ENCODE measurements around the gene TCF4. TPM values are rescaled to one million over a fixed set of nuclear protein-coding genes. Genes with fewer than 3 reads are reported as not detected.
A peak's percentile ranks its signal among the peaks of the same experiment; 100 is the strongest.

TCF4 gene
- total and polyA plus RNA-seq, 9 donors = 50.9 to 167 (median 116) TPM

DNA sequence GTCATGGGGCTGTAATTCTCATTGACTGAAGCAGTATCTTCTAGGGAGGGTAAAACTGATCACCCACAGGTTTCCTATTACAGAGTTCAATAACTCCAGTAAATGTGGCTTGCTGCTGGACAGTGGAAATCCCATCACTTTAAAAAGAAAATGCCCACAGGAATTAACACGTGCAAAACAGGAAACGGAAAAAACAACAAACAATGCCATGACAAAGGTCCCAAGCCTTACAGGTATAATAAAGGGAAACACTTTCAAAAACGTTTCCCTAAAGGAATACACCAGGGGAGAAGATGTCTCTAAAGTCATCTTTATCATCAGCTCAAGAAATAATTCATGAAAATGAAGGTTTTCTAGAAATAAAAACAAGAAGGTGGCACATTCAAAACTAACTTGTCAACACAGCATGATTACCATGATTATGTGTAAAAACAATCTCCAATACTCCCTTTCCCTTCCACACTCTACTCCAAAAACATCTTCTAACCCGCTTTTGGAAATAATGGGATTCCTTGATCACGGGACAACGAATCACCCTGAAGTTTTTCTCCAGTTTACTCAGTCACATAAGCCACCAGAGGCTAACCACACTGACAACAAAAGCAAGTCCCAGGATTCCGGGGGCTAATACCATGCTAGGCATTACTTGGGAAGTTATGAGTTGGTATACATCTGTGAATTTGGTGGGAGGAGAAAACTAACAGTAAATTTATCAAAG, 167.9 kb downstream of the TCF4 start:
- peak; percentile 77 for DNase-seq
- Histone ChIP-seq H3K4me3 (ENCODE audit: low read length) (peak overlapping the region; percentile 25), H3K9me3 (replicated peaks; ENCODE audit: control insufficient read depth, low read depth, low read length) (no peaks in the 10 kb centered on the region), H3K27ac (ENCODE audit: low read length) (peak overlapping the region; percentile 97), H3K36me3 (ENCODE audit: control insufficient read depth, insufficient read depth, low read length) (no peaks in the 10 kb centered on the region), H3K27me3 (ENCODE audit: control insufficient read depth, insufficient read depth, low read length) (no peaks in the 10 kb centered on the region), H3K4me1 (ENCODE audit: control insufficient read depth, insufficient read depth, low read length) (peaks cover 22% of the 10 kb centered on the region)
- 20% methylated on average over 1 of the region's 7 CpGs for WGBS (ENCODE audit: insufficient coverage)

DNA sequence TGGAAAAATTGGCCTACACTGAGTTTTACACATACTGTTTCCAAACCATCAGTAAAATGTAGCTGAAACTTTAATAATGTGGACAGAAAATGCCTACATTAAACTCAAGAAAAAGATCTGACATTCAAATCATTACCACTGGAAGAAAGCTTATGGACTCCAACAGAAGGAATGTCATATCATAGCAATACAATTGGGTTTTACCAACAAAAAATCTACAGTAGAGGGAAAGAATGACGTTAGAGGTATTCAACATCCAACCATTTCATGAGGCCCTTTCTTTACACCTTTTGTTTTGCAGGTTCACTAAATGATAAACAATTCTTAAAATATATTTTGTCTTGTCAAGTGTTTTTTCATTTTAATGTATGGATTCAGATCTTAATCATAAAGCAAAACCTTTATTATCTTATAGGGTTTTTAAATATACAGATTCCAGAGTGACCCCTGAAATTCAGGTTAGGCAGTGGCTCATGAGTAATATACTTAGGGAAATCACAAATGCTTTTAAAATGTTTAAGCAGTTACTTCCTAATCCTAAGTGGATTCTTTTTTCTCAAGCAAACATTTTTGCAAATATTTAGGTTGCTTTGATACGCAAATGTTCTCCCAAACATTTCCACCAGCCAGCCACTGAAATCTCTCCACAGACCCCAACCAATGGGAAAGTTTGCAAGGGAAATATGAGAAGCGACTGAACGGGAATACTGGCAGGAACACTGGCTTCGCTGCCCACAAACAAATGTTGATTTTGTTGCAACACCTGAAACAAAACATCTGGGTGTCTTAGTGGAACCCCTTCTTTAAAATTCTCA, 168.7 kb downstream of the TCF4 start:
- peak; percentile 93 for DNase-seq
- H3K4me1 ChIP-seq (ENCODE audit: control insufficient read depth, insufficient read depth, low read length) = peaks cover 22% of the 10 kb centered on the region

DNA sequence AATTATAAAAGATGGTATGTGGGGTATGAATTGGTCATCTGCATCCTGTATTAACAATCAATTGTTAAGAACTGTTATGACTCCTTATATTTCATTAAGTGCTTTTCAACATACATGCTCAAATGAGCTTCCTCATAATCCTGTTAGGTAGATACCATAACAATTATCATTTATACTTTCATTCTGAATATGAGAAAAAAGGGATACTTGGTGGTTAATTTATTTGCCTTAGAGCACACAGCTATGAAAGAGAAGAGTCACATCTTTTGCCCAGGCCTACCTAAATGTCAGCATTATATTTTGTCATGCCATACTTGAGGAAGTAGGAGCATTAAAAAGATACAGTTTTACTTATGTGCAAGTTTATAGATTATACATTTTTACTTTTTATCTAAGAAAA, 169.6 kb downstream of the TCF4 start:
- Histone ChIP-seq H3K27me3 (ENCODE audit: control insufficient read depth, insufficient read depth, low read length) (no peaks in the 10 kb centered on the region), H3K4me1 (ENCODE audit: control insufficient read depth, insufficient read depth, low read length) (peaks cover 17% of the 10 kb centered on the region), H3K4me3 (ENCODE audit: low read length) (no peak overlapping the region), H3K36me3 (ENCODE audit: control insufficient read depth, insufficient read depth, low read length) (no peaks in the 10 kb centered on the region), H3K27ac (ENCODE audit: low read length) (peak overlapping the region; percentile 10), H3K9me3 (replicated peaks; ENCODE audit: control insufficient read depth, low read depth, low read length) (no peaks in the 10 kb centered on the region)
- no peak for DNase-seq

More for the DNA sequence above, 168.7 kb downstream of the TCF4 start:
- peak overlapping the region; percentile 97 for H3K27ac ChIP-seq (ENCODE audit: low read length)
- H3K27me3 ChIP-seq (ENCODE audit: control insufficient read depth, insufficient read depth, low read length) = no peaks in the 10 kb centered on the region
- H3K4me3 ChIP-seq (ENCODE audit: low read length) = peak overlapping the region; percentile 25
- H3K36me3 ChIP-seq (ENCODE audit: control insufficient read depth, insufficient read depth, low read length) = no peaks in the 10 kb centered on the region
- no peaks in the 10 kb centered on the region for H3K9me3 ChIP-seq (replicated peaks; ENCODE audit: control insufficient read depth, low read depth, low read length)
- no CpG with 5 or more reads among the region's 5 CpGs for WGBS (ENCODE audit: insufficient coverage)

DNA sequence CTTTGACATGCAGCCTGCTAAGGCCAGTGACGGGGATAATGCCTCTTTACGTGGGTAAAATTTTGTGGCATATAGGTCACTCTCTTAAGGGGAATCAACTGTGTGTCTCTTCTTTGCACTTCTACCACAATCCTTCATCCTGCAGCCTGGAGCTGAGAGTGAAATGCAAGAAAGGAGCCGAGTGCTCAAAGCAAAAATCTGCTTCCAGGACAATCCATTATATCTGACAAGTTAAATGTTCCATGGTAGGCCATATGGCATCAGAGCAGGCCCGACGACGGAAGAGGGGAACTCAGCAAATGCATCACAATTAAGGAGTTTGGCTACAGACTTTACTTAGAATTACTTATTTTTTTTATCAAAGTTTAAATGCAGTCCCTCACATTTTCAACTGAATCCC, 171.2 kb downstream of the TCF4 start:
- H3K27ac ChIP-seq (ENCODE audit: low read length) = no peak overlapping the region
- H3K4me3 ChIP-seq (ENCODE audit: low read length) = no peak overlapping the region
- H3K4me1 ChIP-seq (ENCODE audit: control insufficient read depth, insufficient read depth, low read length) = peaks cover 14% of the 10 kb centered on the region
- H3K36me3 ChIP-seq (ENCODE audit: control insufficient read depth, insufficient read depth, low read length) = no peaks in the 10 kb centered on the region
- DNase-seq = no peak
- WGBS (ENCODE audit: insufficient coverage) = no CpG with 5 or more reads among the region's 6 CpGs
- H3K9me3 ChIP-seq (replicated peaks; ENCODE audit: control insufficient read depth, low read depth, low read length) = no peaks in the 10 kb centered on the region
- H3K27me3 ChIP-seq (ENCODE audit: control insufficient read depth, insufficient read depth, low read length) = no peaks in the 10 kb centered on the region

DNA sequence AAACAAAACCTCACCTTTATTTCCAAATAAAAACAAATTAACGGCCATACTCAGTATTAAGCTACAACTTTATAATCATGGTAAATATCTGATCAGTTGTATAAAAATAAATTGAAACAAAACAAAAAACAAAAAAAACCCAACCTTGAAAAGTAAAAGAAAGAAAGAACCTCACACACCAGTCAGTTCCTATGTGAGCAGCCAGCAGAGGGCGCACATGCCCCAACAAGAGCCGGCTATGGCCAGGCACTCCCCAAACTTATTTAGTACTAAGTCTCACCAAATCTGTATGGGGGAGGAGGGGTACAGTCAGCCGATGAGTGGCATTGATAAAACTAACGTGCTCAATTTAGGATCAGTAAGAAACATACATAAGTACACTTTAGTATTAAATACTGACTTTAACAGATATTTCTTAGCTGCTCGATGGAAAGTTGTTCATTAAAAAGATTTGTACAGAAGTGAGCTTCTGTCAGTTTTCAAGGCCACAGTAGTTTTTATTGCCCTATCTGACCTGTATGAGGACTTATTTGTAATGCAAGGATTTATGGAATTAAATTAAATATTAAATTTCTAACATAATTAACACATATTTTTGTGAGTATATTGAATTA, 172.6 kb downstream of the TCF4 start:
- DNase-seq = peak; percentile 91
- no peak overlapping the region for H3K27ac ChIP-seq (ENCODE audit: low read length)
- no peaks in the 10 kb centered on the region for H3K36me3 ChIP-seq (ENCODE audit: control insufficient read depth, insufficient read depth, low read length)
- H3K9me3 ChIP-seq (replicated peaks; ENCODE audit: control insufficient read depth, low read depth, low read length) = no peaks in the 10 kb centered on the region
- peaks cover 11% of the 10 kb centered on the region for H3K4me1 ChIP-seq (ENCODE audit: control insufficient read depth, insufficient read depth, low read length)
- no CpG with 5 or more reads among the region's 6 CpGs for WGBS (ENCODE audit: insufficient coverage)
- H3K27me3 ChIP-seq (ENCODE audit: control insufficient read depth, insufficient read depth, low read length) = no peaks in the 10 kb centered on the region
- H3K4me3 ChIP-seq (ENCODE audit: low read length) = no peak overlapping the region

DNA sequence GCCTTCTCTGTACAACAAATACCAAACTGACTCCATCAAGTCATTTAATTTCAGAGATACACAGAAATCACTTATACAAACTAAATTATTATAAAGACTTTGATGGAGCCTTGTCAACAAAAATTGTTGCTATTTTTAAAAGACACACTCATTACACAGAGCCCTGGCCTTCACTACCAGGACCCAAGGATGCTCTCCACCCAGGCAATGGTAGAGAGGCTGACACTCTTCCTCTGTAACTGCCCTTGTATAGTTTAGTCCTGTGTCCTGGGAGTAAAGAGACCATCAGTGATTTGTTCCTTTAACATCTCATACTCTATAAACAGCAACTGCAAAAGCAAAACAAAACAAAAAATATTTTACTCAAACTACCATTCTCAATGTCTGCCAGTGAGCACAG, 173.5 kb downstream of the TCF4 start:
- no peak overlapping the region for H3K27ac ChIP-seq (ENCODE audit: low read length)
- H3K4me1 ChIP-seq (ENCODE audit: control insufficient read depth, insufficient read depth, low read length) = peaks cover 6% of the 10 kb centered on the region
- no peaks in the 10 kb centered on the region for H3K9me3 ChIP-seq (replicated peaks; ENCODE audit: control insufficient read depth, low read depth, low read length)
- no peak overlapping the region for H3K4me3 ChIP-seq (ENCODE audit: low read length)
- no peaks in the 10 kb centered on the region for H3K27me3 ChIP-seq (ENCODE audit: control insufficient read depth, insufficient read depth, low read length)
- no peaks in the 10 kb centered on the region for H3K36me3 ChIP-seq (ENCODE audit: control insufficient read depth, insufficient read depth, low read length)
- no peak for DNase-seq

DNA sequence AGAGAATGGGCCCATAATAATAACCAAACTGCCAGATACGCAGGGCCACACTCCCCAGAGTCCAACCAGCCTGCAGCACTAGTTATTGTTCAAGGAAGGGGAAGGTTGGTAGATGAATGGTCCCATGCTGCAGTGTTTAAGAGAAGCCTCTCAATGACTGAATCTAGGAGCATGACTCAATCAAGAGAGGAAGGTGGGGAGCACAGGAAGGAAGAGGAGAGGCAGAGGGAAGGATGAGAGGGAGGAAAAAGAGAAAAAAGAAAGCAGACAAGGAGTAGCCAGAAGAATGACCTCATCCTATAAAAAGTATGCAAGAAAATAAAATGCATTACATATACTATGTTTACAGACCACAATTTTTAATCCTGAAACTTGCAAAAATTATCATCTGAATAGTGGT, 174.5 kb downstream of the TCF4 start:
- DNase-seq = no peak
- WGBS (ENCODE audit: insufficient coverage) = no CpG with 5 or more reads among the region's 1 CpG
- no peak overlapping the region for H3K27ac ChIP-seq (ENCODE audit: low read length)
- no peak overlapping the region for H3K4me3 ChIP-seq (ENCODE audit: low read length)
- no peaks in the 10 kb centered on the region for H3K27me3 ChIP-seq (ENCODE audit: control insufficient read depth, insufficient read depth, low read length)
- no peaks in the 10 kb centered on the region for H3K36me3 ChIP-seq (ENCODE audit: control insufficient read depth, insufficient read depth, low read length)
- H3K4me1 ChIP-seq (ENCODE audit: control insufficient read depth, insufficient read depth, low read length) = peaks cover 8% of the 10 kb centered on the region
- no peaks in the 10 kb centered on the region for H3K9me3 ChIP-seq (replicated peaks; ENCODE audit: control insufficient read depth, low read depth, low read length)

DNA sequence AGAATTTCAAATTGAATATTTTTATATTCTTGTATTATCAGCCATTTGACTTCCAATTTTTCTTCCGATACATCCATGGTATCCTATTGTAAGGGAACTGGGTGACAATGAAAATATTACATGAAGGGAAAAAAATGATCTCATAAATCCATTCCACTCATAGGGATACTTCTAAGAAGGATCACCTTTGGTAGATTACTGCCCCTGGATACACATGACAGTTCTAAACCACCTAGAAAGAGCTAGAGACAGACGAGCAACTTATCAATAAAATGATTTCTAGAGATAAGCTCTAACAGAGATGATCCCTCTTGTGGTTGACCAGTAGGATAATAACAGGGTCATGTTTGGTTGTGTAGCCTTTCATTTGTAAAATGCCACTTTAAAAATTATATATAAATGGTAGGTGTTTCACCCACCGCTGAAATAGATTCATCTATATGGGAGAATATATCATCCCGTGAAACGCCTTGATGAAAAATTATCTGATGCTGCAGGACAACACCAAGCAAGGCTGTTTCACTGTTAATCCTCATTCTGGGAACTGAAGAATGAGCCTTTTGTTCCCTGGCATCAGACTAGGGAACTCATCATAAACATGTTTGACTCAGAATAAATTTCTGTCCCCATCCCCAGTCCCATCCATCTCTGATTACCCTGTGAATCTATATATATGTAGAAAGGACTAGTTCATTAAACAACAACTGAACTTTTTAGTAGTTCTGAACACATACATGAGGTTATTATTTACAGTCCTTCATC, 180.0 kb downstream of the TCF4 start:
- Histone ChIP-seq H3K9me3 (replicated peaks; ENCODE audit: control insufficient read depth, low read depth, low read length) (no peaks in the 10 kb centered on the region), H3K4me3 (ENCODE audit: low read length) (no peak overlapping the region), H3K27ac (ENCODE audit: low read length) (peak overlapping the region; percentile 90), H3K36me3 (ENCODE audit: control insufficient read depth, insufficient read depth, low read length) (no peaks in the 10 kb centered on the region), H3K27me3 (ENCODE audit: control insufficient read depth, insufficient read depth, low read length) (no peaks in the 10 kb centered on the region), H3K4me1 (ENCODE audit: control insufficient read depth, insufficient read depth, low read length) (peaks cover 18% of the 10 kb centered on the region)
- peak; percentile 74 for DNase-seq
- no CpG with 5 or more reads among the region's 5 CpGs for WGBS (ENCODE audit: insufficient coverage)

DNA sequence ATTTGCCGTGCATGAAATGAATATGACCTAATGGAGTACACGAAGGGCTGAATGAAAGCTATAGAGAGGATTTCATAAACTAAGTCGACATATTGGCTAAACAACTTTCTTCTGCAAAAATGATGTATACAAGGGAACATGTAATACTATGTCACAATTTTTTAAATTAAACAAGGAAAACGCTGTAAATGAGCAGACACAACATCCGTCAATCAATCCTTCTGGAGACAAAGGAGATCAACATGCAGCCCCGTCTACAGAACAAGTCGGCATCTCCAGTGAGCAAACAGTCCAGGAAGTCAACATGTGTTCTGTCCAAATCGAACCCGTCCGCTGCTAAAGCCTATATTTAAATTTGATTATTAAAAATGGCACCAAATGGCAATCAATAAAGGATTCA, 180.8 kb downstream of the TCF4 start:
- DNase-seq = no peak
- H3K27ac ChIP-seq (ENCODE audit: low read length) = peak overlapping the region; percentile 90
- no peak overlapping the region for H3K4me3 ChIP-seq (ENCODE audit: low read length)

More for the DNA sequence above, 180.8 kb downstream of the TCF4 start:
- Histone ChIP-seq H3K27me3 (ENCODE audit: control insufficient read depth, insufficient read depth, low read length) (no peaks in the 10 kb centered on the region), H3K4me1 (ENCODE audit: control insufficient read depth, insufficient read depth, low read length) (peaks cover 18% of the 10 kb centered on the region), H3K36me3 (ENCODE audit: control insufficient read depth, insufficient read depth, low read length) (no peaks in the 10 kb centered on the region), H3K9me3 (replicated peaks; ENCODE audit: control insufficient read depth, low read depth, low read length) (no peaks in the 10 kb centered on the region)
- 75% methylated on average over 2 of the region's 10 CpGs for WGBS (ENCODE audit: insufficient coverage)
